Right cardiac atrium (tissue), 5 donors: Measurements from ENCODE around the gene CNOT8. TPM values are rescaled to one million over a fixed set of nuclear protein-coding genes. Genes with fewer than 3 reads are reported as not detected.
A peak's percentile ranks its signal among the peaks of the same experiment; 100 is the strongest.

Experiments used
- ATAC-seq, 2 donors: fragments of 200-7000 bp; cut with Tn5 transposase; one replicate each; pipeline versions ENCODE4 v1.8.0 to v1.9.1; 2020; ENCODE audit warnings: moderate library complexity in 2 of 2, mild to moderate bottlenecking in 1 of 2
- DNase-seq, 3 donors: peaks; one replicate each; pipeline ENCODE4 v3.0.0-alpha.2; 2020
- H3K27ac ChIP-seq: one replicate; pipeline ENCODE4 v1.5.1; 2013; ENCODE audit warnings: mild to moderate bottlenecking, low read length, control low read depth, moderate library complexity
- H3K27me3 ChIP-seq: one replicate; pipeline ENCODE4 v1.6.1; 2013; ENCODE audit not compliant: control insufficient read depth, insufficient read depth
- H3K4me1 ChIP-seq: one replicate; pipeline ENCODE4 v1.6.1; 2013; ENCODE audit warnings: low read length; ENCODE audit not compliant: control insufficient read depth, insufficient read depth
- H3K4me3 ChIP-seq: one replicate; pipeline ENCODE4 v1.5.1; 2013; ENCODE audit warnings: low read length, control low read depth
- H3K9me3 ChIP-seq: one replicate; pipeline ENCODE4 v1.6.1; 2013; ENCODE audit warnings: low read length; ENCODE audit not compliant: control insufficient read depth
- WGBS: extraction: QIAGEN DNeasy Blood & Tissue Kit; methylation state at CpG from one replicate; pipeline ENCODE4 v1.1.7; 2013; 5-methylcytosine and 5-hydroxymethylcytosine counted together
- intact Hi-C, 4 donors: fragments of 100-400 bp; cut with DNase I; formaldehyde crosslinking; loops; one replicate each; pipeline versions ENCODE4 v1.11.0 to v1.14.0; 2022 to 2023
- polyA plus RNA-seq: library from polyadenylated mRNA; stranded (reverse); fragments of 200-250 nt; gene quantifications from one replicate; pipeline ENCODE4 v1.2.3, GENCODE V29; 2013
- total RNA-seq, 4 donors: library from RNA; stranded (reverse); fragmentation: NEBNext Ultra II Directional; extraction: Animal tissue kit (Norgen Biotek cat#: 25700); gene quantifications; one replicate each; pipeline ENCODE4 v1.2.1, GENCODE V29; 2021
- donor health status: healthy with polysubstance abuse.
- donor health status: DM: no; HTN: yes; CAD: no.
- donor health status: DM: no; HTN: no; CAD: no.
- donor health status: DM: no; HTN: yes; CAD: no; lungs with severe emphysema.
- donor health status: DM: yes; HTN: yes; CAD: no.

The CNOT8 gene
- total and polyA plus RNA-seq, 5 donors: 19.6 to 28.9 (median 26.3) TPM

DNA sequence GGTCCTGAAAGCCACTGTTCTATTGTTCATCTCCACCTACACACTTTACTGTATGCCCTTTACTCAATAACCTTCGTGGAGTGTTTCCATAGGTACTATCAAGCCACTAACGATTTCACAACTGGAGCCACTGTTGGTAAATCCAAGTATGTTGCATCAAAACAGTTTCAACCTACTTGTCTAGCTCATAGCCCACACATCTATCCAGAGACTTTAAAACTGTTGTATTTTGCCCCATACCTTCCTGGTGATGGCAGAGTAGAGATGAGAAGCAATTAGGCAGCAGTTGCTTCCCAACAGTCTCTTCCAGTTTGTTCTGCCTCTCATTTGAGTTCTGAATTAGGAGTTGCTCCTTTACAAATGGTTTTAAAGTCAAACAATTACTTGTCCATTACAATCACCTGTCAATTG lies 8.6 kb upstream of the CNOT8 start:
- Histone ChIP-seq H3K4me1 (peaks cover 3% of the 10 kb centered on the region), H3K27ac (no peak overlapping the region), H3K4me3 (peak overlapping the region; percentile 85), H3K27me3 (no peaks in the 10 kb centered on the region), H3K9me3 (no peaks in the 10 kb centered on the region)
- 8% methylated on average over 2 of the region's 2 CpGs for WGBS
- intact Hi-C loops: no loop called here
- peak; percentile 21 to 48 for ATAC-seq
- DNase-seq: no peak

GRCh38 chr5:154850255-154851062 lies 8.0 kb upstream of the CNOT8 start, which contains the start of gene FAXDC2:
Gene FAXDC2 (minus strand): TSS chr5:154850603. CDS start chr5:154838178, 12,425 bp downstream.
- peaks cover 3% of the 10 kb centered on the region for H3K4me1 ChIP-seq
- peak; percentile 98 for ATAC-seq
- no peaks in the 10 kb centered on the region for H3K27me3 ChIP-seq
- peak within 1 kb of the TSS; percentile 96 for H3K27ac ChIP-seq
- no peaks in the 10 kb centered on the region for H3K9me3 ChIP-seq
- 2% methylated on average over 11 of the region's 11 CpGs for WGBS
- peak; percentile 79 to 92 (median 91) for DNase-seq
- peak within 1 kb of the TSS; percentile 85 for H3K4me3 ChIP-seq
- intact Hi-C loops: no loop called here

GRCh38 chr5:154851351-154851750 lies 7.1 kb upstream of the CNOT8 start:
- H3K4me1 ChIP-seq: peaks cover 3% of the 10 kb centered on the region
- no peak overlapping the region for H3K4me3 ChIP-seq
- no peak overlapping the region for H3K27ac ChIP-seq
- 86% methylated on average over 3 of the region's 3 CpGs for WGBS
- intact Hi-C loops: no loop called here
- DNase-seq (no peak), ATAC-seq (no peak)
- H3K9me3 ChIP-seq: no peaks in the 10 kb centered on the region
- H3K27me3 ChIP-seq: no peaks in the 10 kb centered on the region

GRCh38 chr5:154857530-154858296 lies 714 bp upstream of the CNOT8 start:
- peak overlapping the region; percentile 88 for H3K4me3 ChIP-seq
- DNase-seq (peak; percentile 98 to 99 (median 98)), ATAC-seq (peak; percentile 90 to 91)
- no peaks in the 10 kb centered on the region for H3K9me3 ChIP-seq
- peak overlapping the region; percentile 97 for H3K27ac ChIP-seq
- no peaks in the 10 kb centered on the region for H3K27me3 ChIP-seq
- peaks cover 4% of the 10 kb centered on the region for H3K4me1 ChIP-seq
- under 1% methylated on average over 59 of the region's 59 CpGs for WGBS
- intact Hi-C loops: loop anchor here in 1 of 4 donors (5.0 kb wide), 1 partner anchor 100 kb away; the partner anchor contains the start of gene LARP1

DNA sequence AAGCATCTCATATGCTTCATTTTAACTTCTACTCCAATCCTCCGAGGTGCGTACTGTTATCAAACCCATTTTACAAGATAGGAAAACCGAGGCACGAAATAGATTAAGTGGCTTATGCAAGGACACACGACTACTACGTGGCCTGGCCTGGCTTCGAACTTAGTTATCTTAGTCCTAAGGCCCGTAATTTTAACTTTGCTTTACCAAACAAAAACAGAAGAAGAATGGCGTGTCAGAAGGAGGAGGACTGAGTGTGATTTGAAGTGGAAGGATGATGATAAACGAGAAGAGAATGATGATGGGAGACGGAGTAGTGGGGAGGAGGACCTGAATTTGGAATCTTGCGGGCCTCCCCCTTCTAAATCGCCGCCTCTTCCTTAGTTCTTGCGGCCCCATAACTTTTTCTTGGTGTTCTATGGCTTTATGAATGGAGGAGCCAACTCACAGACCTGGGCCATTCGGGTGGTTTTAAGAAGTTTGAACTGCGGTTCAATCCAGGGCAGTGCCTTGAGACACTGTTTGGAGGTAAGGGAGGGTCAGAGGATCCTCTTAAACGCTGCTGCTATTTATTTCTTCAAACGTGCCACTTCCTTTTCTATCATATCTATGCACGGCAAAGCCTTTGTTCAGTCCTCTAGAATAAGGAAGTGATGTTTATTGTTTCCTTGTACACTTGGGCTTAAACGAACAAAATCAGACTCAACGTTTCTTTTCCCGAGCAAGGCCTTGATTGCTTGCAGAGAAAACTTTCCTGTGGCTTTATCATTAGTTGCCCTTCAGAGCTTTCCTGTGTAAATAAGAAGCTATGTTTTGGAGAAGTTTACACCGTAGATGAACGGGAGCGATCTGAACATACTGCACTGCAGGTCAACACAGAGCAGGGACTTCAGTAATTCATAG lies 795 bp downstream of the CNOT8 start:
- DNase-seq (no peak), ATAC-seq (no peak)
- H3K27me3 ChIP-seq: no peaks in the 10 kb centered on the region
- no peaks in the 10 kb centered on the region for H3K9me3 ChIP-seq
- peak overlapping the region; percentile 88 for H3K4me3 ChIP-seq
- intact Hi-C loops: loop anchor here in 1 of 4 donors (5.0 kb wide), 1 partner anchor 102 kb away; the partner anchor contains the start of gene LARP1
- 2% methylated on average over 26 of the region's 26 CpGs for WGBS
- peak overlapping the region; percentile 90 for H3K27ac ChIP-seq
- H3K4me1 ChIP-seq: peaks cover 4% of the 10 kb centered on the region

GRCh38 chr5:154860123-154860522 lies 1.7 kb downstream of the CNOT8 start:
- 28% methylated on average over 5 of the region's 5 CpGs for WGBS
- no peaks in the 10 kb centered on the region for H3K27me3 ChIP-seq
- peak overlapping the region; percentile 65 for H3K27ac ChIP-seq
- ATAC-seq: no peak
- no peaks in the 10 kb centered on the region for H3K9me3 ChIP-seq
- intact Hi-C loops: no loop called here
- peaks cover 4% of the 10 kb centered on the region for H3K4me1 ChIP-seq
- peak overlapping the region; percentile 88 for H3K4me3 ChIP-seq
- peak; percentile 45 to 65 (median 57) for DNase-seq

DNA sequence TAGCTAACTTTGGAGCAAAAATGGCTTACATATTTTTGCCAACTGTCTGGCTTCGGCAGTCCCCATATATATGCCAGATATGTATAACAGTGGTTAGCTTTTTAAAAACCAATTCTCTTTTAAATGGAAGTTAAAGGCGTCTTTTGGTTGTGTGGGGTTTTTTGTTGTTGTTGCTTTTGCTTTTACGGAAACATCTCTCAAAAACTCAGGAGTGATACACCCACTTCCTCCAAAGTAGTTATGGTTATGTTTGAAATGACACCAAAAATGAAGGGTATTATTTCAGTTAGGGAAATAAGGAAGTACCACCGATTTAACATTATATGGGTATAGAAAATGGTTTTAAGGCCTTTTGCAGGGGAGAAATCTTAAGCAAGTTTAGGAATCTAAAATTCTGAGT lies 2.3 kb downstream of the CNOT8 start:
- no peak for DNase-seq
- H3K9me3 ChIP-seq: no peaks in the 10 kb centered on the region
- no peaks in the 10 kb centered on the region for H3K27me3 ChIP-seq
- peak overlapping the region; percentile 65 for H3K27ac ChIP-seq
- peaks cover 4% of the 10 kb centered on the region for H3K4me1 ChIP-seq
- ATAC-seq: no peak
- peak overlapping the region; percentile 88 for H3K4me3 ChIP-seq
- 34% methylated on average over 4 of the region's 4 CpGs for WGBS
- intact Hi-C loops: no loop called here

GRCh38 chr5:154861946-154862345 lies 3.5 kb downstream of the CNOT8 start:
- Histone ChIP-seq H3K27me3 (no peaks in the 10 kb centered on the region), H3K27ac (no peak overlapping the region), H3K9me3 (no peaks in the 10 kb centered on the region), H3K4me1 (peaks cover 5% of the 10 kb centered on the region), H3K4me3 (no peak overlapping the region)
- WGBS: 74% methylated on average over 8 of the region's 8 CpGs
- ATAC-seq (no peak), DNase-seq (no peak)
- intact Hi-C loops: no loop called here

GRCh38 chr5:154862766-154863165 lies 4.3 kb downstream of the CNOT8 start:
- WGBS: 80% methylated on average over 2 of the region's 2 CpGs
- DNase-seq: no peak
- Histone ChIP-seq H3K27me3 (no peaks in the 10 kb centered on the region), H3K4me1 (peaks cover 5% of the 10 kb centered on the region), H3K4me3 (no peak overlapping the region), H3K27ac (no peak overlapping the region), H3K9me3 (no peaks in the 10 kb centered on the region)
- intact Hi-C loops: no loop called here
- no peak for ATAC-seq

DNA sequence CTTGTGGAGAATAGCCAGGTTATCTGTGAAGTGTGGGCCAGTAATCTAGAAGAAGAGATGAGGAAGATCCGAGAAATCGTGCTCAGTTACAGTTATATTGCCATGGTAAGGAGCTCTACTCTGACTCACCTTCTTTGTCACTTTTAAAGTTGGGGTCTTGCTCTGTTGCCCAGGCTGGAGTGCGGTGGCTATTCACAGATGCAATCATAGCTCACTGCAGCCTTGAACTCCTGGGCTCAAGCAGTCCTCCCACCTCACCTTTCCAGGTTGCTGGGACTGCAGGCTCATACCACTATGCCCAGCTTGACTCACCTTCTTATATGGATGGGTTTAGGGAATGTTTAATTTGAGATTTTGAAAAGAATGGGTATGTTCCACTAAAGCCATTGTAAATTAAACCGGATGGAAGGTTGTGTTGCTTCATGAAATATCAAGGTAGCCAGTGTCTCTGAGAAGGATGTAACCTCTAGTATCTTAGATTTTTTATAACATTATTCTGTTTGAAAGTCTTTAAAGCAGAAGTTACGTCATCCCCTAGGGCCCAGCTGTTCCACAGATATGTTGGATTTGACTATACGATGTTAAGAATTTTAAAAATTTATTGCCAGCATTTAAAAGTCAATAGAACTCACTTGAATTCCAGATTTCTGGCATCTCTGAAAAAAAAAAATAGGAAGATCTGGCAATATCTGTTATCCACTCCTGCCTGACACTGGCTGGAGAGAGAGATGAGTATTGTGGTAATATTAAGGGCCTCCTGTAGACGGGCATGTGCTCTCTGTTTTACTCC lies 5.1 kb downstream of the CNOT8 start:
- intact Hi-C loops: no loop called here
- DNase-seq (no peak), ATAC-seq (no peak)
- 91% methylated on average over 7 of the region's 7 CpGs for WGBS
- no peaks in the 10 kb centered on the region for H3K27me3 ChIP-seq
- H3K27ac ChIP-seq: no peak overlapping the region
- peaks cover 5% of the 10 kb centered on the region for H3K4me1 ChIP-seq
- no peak overlapping the region for H3K4me3 ChIP-seq
- no peaks in the 10 kb centered on the region for H3K9me3 ChIP-seq
